Measurements from ENCODE around the gene CCR2. TPM values are rescaled to one million over a fixed set of nuclear protein-coding genes. Genes with fewer than 3 reads are reported as not detected.

CCR2 gene
- polyA plus RNA-seq, 3 donors = 20.5 to 181 (median 145) TPM

DNA sequence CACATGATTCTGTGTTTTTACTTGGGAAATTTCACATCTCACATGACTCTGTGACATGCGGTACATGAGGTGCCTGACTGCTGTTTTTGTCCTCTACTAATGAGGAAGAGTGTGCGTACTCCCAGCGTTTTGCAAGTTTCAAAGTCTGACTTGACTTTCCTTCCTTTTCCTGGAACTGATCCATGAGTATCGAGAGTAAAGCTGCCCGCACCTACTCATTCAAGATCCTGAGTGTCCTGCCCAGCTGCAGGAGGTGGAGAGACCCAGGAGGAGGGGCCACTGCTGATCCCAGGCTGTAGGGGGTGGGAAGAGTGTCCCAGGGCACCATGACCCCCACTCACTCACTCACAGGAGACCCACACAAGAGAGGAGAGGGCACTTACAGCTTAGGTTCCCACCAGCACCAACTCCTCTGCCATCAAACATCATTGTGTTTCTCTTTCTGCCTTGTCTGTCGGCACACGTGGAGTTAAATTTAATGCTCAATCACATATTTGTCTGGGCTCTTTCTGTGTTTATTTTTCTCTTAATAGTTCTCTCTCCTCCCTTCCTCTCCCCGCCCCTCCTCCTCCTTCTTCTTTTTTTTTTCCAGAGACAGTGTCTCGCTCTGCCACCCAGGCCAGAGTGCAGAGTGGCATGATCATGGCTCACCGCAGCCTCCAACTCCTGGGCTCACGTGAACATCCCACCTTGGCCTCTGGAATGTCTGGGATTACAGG lies 51.5 kb downstream of the CCR2 start:
- peaks cover 58% of the 10 kb centered on the region for H3K4me1 Mint-ChIP-seq
- H3K27ac Mint-ChIP-seq = peak overlapping the region; percentile 100
- peaks cover 10% of the 10 kb centered on the region for H3K79me2 ChIP-seq (ENCODE audit: insufficient read depth, low read length)
- H2AFZ ChIP-seq (ENCODE audit: insufficient read depth, low read depth, low read length, poor library complexity, severe bottlenecking) = no peak overlapping the region
- TF ChIP-seq, protein P1, sequence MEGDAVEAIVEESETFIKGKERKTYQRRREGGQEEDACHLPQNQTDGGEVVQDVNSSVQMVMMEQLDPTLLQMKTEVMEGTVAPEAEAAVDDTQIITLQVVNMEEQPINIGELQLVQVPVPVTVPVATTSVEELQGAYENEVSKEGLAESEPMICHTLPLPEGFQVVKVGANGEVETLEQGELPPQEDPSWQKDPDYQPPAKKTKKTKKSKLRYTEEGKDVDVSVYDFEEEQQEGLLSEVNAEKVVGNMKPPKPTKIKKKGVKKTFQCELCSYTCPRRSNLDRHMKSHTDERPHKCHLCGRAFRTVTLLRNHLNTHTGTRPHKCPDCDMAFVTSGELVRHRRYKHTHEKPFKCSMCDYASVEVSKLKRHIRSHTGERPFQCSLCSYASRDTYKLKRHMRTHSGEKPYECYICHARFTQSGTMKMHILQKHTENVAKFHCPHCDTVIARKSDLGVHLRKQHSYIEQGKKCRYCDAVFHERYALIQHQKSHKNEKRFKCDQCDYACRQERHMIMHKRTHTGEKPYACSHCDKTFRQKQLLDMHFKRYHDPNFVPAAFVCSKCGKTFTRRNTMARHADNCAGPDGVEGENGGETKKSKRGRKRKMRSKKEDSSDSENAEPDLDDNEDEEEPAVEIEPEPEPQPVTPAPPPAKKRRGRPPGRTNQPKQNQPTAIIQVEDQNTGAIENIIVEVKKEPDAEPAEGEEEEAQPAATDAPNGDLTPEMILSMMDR (IDR thresholded peaks at IDR 0.05) = no peak
- H3K4me2 ChIP-seq (replicated peaks; ENCODE audit: extremely low read depth, low read length, poor library complexity, severe bottlenecking) = peak overlapping the region; percentile 52
- H3K36me3 Mint-ChIP-seq = peaks cover 21 to 29% of the 10 kb centered on the region in 2 donors
- H3K27me3 Mint-ChIP-seq (ENCODE audit: low read depth in 3 of 3) = peaks cover 0 to 7% (median 0%) of the 10 kb centered on the region in 3 donors
- peaks cover 6 to 9% of the 10 kb centered on the region in 2 donors for H3K36me3 ChIP-seq (replicated peaks in 1 of 2; ENCODE audit: control insufficient read depth in 1 of 2, insufficient read depth in 2 of 2, low read length in 2 of 2)
- H3K9me3 Mint-ChIP-seq = no peaks in the 10 kb centered on the region
- H3K27me3 ChIP-seq (ENCODE audit: control insufficient read depth in 2 of 2, insufficient read depth in 2 of 2, low read length in 2 of 2) = no peaks in the 10 kb centered on the region
- H3K4me3 Mint-ChIP-seq = peak overlapping the region; percentile 37 to 95
- no peaks in the 10 kb centered on the region for H4K20me1 ChIP-seq (ENCODE audit: insufficient read depth, low read length)
- no peaks in the 10 kb centered on the region for H3K9me3 ChIP-seq (replicated peaks in 1 of 2; ENCODE audit: control insufficient read depth in 1 of 2, insufficient read depth in 1 of 2, low read length in 2 of 2)
- H3K4me1 ChIP-seq (ENCODE audit: control insufficient read depth in 1 of 2, insufficient read depth in 2 of 2, low read length in 2 of 2) = peaks cover 43 to 47% of the 10 kb centered on the region in 2 donors
- peak overlapping the region in 1 of 3 experiments; percentile 53 for H3K4me3 ChIP-seq (replicated peaks in 1 of 3; ENCODE audit: low read depth in 2 of 3, low read length in 3 of 3)
- DNase-seq = peak; percentile 75 to 98 (median 91)
- intact Hi-C loops (cut with micrococcal nuclease) = loop anchor here (2.0 to 10.0 kb wide), 4 partner anchors 38 to 1238 kb away; no protein-coding TSS in a partner anchor
- 31% methylated on average over 5 of the region's 11 CpGs for WGBS (ENCODE audit: insufficient coverage)
- H3K27ac ChIP-seq (ENCODE audit: low read depth in 1 of 2, low read length in 2 of 2) = peak overlapping the region; percentile 97 to 100
- H3K9ac ChIP-seq (ENCODE audit: insufficient read depth, low read length, poor library complexity, severe bottlenecking) = peak overlapping the region; percentile 85

DNA sequence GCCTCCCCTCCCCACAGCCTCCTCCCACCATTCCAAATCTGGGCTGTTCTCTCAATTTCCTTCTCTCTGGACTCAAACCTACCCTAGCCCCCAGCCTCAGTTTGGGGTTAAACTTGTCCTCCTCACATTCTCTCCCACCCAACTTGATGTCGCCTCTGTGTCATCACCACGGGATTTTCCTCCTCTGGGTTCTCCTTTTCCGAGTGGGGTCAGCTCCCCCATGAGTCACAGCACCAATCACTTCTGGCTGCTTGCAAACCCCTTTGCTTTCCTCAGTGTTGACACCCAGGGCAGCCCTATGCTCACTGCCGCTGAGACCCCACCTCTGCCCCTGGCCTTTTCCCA lies 52.5 kb downstream of the CCR2 start:
- 8% methylated on average over 4 of the region's 4 CpGs for WGBS (ENCODE audit: insufficient coverage)
- Histone ChIP-seq H4K20me1 (ENCODE audit: insufficient read depth, low read length) (no peaks in the 10 kb centered on the region), H3K4me3 (replicated peaks in 1 of 3; ENCODE audit: low read depth in 2 of 3, low read length in 3 of 3) (peak overlapping the region in 1 of 3 experiments; percentile 74), H3K79me2 (ENCODE audit: insufficient read depth, low read length) (peaks cover 10% of the 10 kb centered on the region), H2AFZ (ENCODE audit: insufficient read depth, low read depth, low read length, poor library complexity, severe bottlenecking) (peak overlapping the region; percentile 53), H3K4me2 (replicated peaks; ENCODE audit: extremely low read depth, low read length, poor library complexity, severe bottlenecking) (peak overlapping the region; percentile 68), H3K9ac (ENCODE audit: insufficient read depth, low read length, poor library complexity, severe bottlenecking) (peak overlapping the region; percentile 85), H3K36me3 (replicated peaks in 1 of 2; ENCODE audit: control insufficient read depth in 1 of 2, insufficient read depth in 2 of 2, low read length in 2 of 2) (peaks cover 6 to 9% of the 10 kb centered on the region in 2 donors), H3K27me3 (ENCODE audit: control insufficient read depth in 2 of 2, insufficient read depth in 2 of 2, low read length in 2 of 2) (no peaks in the 10 kb centered on the region), H3K9me3 (replicated peaks in 1 of 2; ENCODE audit: control insufficient read depth in 1 of 2, insufficient read depth in 1 of 2, low read length in 2 of 2) (no peaks in the 10 kb centered on the region), H3K4me1 (ENCODE audit: control insufficient read depth in 1 of 2, insufficient read depth in 2 of 2, low read length in 2 of 2) (peaks cover 43 to 47% of the 10 kb centered on the region in 2 donors), H3K27ac (ENCODE audit: low read depth in 1 of 2, low read length in 2 of 2) (peak overlapping the region; percentile 97 to 100)
- Mint-ChIP-seq H3K27ac (peak overlapping the region; percentile 100), H3K36me3 (peaks cover 21 to 29% of the 10 kb centered on the region in 2 donors), H3K4me3 (peak overlapping the region; percentile 58 to 95), H3K27me3 (ENCODE audit: low read depth in 3 of 3) (peaks cover 0 to 7% (median 0%) of the 10 kb centered on the region in 3 donors), H3K4me1 (peaks cover 58% of the 10 kb centered on the region), H3K9me3 (no peaks in the 10 kb centered on the region)
- DNase-seq = peak; percentile 96 to 99 (median 97)
- TF ChIP-seq, protein P1 (IDR thresholded peaks at IDR 0.05) = no peak
- intact Hi-C loops (cut with micrococcal nuclease) = loop anchor here in 1 of 2 donors (2.0 to 10.0 kb wide), 4 partner anchors 39 to 1239 kb away; no protein-coding TSS in a partner anchor

All from CD14-positive monocyte (primary cell).